HG03521 (cell line): Measurements from ENCODE around the gene MARS1.
"Not testable (repeated sequence)": the region's sequence is repeated elsewhere in the genome, so short reads cannot be mapped to it uniquely, and the experiment has no call there.

Source experiments
- ATAC-seq: cut with Tn5 transposase; IDR thresholded peaks from one replicate; pipeline ENCODE4 v1.9.1; 2021; ENCODE audit warnings: mild to moderate bottlenecking, moderate library complexity; ENCODE audit not compliant: unreplicated experiment

Gene MARS1

DNA sequence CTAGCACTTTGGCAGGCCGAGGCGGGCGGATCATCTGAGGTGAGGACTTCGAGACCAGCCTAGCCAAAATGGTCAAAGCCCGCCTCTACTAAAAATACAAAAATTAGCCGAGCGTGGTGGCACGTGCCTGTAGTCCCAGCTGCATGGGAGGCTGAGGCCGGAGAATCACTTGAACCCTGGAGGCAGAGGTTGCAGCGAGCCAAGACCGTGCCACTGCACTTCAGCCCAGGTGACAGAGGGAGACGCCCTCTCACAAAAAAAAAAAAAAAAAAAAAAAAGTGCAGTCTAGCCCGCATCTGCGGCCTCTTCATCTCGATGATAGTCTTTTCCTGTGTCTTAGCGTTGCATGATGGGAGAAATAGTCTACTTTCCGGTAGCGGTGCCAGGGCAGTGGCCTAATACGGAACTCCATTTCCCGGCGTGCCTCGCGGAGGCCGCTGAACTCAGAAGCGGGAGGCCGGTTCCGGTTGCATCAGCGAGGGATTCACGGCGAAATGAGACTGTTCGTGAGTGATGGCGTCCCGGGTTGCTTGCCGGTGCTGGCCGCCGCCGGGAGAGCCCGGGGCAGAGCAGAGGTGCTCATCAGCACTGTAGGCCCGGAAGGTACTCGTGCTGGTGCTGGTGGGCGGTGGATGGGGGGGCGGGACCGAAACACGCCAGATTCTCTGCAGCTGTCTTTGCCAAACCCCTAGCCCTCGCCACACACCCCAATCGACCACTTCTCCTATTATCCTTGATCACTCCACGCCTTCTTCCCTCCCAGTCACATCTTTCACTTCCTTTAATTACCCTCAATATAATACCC is at the start of gene MARS1:
TSS of gene MARS1 (plus strand) at position 472 of the 805 bp plus-strand sequence. CDS start at position 495, 23 bp downstream.
- peak; percentile 96 for ATAC-seq

DNA sequence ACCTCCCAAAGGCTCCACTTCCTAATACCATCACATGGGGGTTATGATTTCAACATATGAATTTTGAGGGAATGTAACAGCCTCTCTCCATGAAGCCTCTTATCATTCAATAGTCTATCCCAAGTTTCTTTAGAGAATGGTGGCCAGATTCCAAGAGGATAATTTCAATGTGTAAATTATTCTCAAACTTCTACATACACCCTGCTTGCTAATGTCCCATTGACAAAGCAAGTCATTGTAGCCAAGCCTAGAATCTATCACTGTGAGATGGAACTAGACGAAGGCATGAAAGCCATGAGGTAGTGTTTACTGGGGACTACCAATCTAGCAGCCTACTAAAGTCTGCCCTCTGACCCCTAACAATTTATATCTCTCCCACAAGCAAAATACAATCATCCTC is 49.5 kb upstream of the MARS1 start:
- ATAC-seq, result no peak

DNA sequence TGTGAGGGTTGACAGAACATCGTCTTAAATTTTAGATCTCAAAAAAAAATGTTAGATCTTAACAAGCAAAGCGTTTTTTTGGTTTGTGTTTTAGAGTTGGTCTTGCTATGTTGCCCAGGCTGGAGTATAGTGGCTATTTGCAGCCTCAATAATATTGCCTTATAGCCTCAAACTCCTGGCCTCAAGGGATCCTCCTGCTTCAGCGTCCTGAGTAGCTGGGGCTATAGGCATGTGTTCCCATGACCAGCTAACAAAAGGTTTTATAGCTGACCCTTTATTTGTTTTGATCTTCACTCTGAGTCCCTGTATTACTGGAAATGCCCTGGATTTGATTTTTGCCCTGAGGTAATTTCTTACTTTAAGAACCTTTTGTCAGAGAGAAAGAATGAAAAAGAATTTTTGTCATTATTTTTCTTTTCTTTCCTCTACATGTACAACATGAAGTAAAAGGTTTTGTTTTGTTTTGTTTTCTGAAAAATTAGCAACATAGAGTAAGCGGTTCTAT is 48.1 kb upstream of the MARS1 start:
- ATAC-seq, result no peak

DNA sequence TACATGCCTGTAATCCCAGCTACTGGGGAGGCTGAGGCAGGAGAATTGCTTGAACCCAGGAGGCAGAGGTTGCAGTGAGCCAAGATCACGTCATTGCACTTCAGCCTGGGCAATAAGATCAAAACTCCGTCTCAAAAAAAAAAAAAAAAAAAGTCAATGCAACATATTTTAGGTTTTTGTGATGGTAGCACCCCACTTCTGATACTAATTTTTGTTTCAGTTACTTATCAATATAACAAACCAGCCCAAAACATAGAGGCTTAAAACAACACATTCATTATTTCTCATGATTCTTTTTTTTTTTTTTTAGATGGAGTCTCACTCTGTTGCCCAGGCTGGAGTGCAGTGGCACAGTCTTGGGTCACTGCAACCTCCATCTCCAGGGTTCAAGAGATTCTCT is 46.5 kb upstream of the MARS1 start:
- not testable (repeated sequence) for ATAC-seq

DNA sequence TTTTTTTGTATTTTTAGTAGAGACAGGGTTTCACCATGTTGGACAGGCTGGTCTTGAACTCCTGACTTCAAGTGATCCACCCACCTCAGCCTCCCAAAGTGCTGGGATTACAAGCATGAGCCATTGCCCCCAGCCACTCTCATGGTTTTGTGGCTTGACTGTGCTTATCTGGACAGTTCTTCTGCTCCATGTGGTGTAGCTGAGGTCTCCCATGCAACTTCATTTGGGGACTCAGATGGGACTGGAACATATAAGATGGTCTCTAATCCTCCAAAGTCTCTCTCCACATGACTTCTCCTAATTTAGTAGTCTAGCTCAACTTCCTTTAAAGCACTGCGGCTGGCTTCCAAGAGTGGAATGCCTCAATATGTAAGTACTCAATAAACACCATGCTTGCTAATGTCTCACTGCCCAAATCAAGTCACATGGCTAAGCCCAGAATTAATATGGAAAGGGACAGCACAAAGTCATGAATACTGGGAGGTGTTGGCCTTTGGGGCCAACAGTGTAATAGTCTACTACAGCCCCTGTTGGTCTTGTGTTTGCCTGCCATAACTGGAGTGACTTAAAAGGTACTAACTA is 45.9 kb upstream of the MARS1 start:
- no peak for ATAC-seq

DNA sequence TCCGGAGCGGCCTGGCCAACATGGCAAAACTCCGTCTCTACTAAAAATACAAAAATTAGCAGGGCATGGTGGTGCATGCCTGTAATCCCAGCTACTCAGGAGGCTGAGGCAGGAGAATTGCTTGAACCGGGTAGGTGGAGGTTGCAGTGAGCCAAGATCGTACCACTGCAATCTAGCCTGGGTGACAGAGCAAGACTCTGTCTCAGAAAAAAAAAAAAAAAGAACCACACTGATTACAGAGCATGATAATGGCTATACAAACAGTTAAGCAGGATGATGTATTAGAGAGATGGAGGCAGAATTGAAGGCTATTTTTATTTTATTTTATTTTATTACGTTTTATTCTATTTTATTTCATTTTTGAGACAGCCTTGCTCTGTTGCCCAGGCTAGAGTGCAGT is 43.5 kb upstream of the MARS1 start:
- not testable (repeated sequence) for ATAC-seq

DNA sequence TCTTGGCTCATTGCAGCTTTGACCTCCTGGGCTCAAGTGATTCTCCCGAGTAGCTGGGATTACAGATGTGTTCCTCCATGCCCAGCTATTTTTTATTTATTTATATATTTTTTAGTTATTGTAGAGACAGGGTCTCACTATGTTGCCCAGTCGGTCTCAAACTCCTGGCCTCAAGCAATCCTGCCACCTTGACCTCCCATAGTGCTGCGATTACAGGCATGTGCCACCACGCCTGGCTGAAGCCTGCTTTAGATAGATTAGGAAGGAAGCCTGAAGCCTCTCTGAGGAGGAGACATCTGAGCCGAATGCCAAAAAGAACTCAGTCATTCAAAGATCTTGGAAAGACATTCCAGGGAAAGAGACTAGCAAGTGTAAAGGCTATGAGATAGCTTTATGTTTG is 43.1 kb upstream of the MARS1 start:
- no peak for ATAC-seq

DNA sequence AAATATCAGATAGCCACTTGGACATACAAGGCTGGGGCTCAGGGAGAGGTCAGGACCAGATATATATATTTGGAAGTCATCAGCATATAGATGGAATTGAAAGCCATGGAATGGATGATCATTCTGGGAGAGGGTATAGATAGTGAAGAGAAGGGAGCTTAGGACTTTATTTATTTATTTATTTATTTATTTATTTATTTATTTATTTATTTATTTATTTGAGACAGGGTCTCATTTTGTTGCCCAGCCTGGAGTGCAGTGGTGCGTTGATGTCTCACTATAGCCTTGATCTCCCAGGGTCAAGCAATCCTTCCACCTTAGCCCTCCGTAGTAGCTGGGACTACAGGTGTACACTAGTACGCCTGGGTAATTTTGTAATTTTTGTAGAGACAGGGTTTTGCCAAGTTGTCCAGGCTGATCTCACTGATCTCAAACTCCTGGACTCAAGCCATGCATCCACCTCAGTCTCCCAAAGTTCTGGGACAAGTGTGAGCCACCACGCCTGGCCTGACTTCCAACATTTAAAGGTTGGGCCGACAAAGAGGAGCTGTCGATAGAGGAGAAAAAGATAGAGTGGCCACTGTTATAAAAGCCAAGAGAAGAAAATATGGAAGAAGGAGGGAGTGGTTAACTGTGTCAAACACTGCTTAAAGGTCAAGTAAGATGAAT is 41.4 kb upstream of the MARS1 start:
- ATAC-seq, result no peak

DNA sequence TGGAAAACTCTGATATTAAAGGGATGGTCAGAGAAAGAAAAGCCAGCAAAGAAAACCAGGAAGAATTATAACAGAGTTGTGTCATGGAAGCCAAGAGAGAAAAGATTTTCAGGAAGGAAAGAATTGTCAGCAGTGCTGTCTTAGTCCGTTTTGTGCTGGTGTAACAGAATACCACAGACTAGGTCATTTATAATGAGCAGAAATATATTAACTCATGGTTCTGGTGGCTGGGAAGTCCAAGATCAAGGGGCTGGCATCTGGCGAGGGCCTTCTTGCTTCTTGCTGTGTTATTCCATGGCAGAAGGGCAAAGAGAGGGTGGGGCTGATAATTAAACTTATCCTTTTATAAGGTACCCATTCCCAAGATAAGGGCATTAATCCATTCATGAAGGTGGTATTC is 39.2 kb upstream of the MARS1 start:
- no peak for ATAC-seq

DNA sequence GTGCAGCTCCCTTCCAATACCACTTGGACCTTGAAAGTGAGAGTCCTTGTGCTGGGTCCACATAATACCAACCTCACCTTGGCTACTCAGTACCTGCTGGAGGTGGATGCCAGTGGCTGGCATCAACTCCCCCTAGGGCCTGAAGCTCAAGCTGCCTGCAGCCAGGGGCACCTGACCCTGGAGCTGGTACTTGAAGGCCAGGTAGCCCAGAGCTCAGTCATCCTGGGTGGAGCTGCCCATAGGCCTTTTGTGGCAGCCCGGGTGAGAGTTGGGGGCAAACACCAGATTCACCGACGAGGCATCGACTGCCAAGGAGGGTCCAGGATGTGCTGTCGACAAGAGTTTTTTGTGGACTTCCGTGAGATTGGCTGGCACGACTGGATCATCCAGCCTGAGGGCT is 38.5 kb upstream of the MARS1 start:
- no peak for ATAC-seq

DNA sequence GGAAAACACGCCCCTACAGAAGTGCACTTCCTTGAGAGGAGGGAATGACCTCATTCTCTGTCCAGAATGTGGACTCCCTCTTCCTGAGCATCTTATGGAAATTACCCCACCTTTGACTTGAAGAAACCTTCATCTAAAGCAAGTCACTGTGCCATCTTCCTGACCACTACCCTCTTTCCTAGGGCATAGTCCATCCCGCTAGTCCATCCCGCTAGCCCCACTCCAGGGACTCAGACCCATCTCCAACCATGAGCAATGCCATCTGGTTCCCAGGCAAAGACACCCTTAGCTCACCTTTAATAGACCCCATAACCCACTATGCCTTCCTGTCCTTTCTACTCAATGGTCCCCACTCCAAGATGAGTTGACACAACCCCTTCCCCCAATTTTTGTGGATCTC is 37.8 kb upstream of the MARS1 start:
- ATAC-seq, result no peak

DNA sequence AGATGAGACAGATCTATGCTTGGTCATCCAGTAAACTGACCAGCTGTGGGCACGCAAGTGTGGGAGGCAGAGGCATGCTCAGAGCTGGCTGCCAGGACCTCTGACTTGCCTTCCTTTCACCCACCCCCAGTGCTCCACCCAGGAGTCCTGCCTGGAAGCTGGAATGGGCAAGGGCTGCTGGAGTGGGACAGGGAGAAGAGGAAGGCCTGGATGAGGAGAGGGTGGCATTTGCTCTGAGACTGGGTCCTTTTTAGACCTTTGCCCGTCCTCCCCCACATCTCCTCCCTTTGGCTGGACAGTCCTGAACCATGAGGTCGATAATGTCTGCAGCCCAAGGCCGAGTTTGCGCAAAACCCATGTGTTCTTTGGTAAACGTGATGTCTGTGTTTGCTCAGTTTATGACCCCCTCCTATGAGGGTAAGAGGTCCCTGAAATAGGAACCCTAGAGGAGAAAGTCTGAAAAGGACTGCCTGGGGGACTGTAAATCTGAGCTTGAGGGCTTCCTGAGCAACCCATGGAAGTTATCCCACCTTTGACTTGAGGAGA is 36.6 kb upstream of the MARS1 start:
- ATAC-seq, result no peak

DNA sequence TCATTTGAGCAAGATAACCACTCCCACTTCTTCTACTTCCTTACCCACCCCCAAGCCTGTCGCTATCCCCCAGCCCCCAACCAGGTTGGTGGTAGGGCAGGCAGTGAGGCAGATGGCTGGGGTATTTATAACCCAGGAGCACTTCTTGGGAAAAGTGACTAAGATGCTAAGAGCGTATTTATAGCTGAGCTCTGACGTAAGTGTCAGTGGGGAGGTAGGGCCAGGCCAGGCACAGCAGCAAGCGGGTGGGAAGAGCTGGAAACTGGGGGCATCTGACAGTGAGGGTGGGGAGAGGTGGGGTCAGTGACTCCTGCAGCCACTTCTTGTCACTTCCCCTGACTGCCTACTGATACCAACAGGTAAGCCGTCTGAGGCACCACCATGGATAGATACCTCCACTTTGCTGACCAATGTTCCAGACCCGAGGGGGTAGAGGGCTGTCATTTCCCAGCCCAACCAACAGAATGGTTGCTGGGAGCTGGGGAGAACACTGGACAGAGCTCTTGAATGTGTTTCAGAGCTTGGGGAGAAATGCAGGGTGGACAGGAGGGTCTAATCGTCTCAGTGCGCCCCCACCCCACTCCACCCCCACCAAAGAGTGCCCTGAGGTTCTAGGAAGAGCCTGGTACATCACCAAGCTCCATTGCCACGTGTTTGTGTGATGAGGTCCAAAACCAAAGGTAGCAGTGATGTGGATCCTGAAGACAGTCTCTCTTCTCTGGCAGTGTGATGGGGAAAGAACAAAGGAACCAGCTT is 35.5 kb upstream of the MARS1 start:
- ATAC-seq, result no peak

DNA sequence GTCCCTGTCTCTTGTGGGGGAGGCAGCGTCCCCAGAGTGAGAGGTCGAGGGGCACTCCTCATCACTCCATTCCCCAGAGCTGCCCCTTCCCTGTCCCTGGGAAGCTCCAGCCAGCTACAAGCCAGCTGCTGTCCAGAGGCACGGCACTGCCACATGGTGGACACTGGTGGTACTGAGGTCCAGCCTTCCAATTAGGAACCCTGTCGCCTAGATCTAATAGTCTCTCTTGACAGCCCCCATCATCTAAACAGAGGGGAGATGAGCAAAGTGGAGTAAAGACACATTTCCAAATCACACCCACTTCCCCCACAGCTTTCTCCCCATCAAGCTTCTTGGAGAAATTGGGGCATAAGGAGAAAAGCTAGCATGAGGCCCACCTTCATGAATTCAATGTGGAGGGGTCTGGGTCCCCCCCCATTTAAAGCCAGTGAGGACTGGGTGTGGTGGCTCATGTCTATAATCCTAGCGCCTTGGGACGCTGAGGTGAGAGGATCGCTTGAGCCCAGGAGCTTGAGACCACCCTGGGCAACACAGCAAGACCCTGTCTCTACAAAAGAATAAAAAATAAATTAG is 34.8 kb upstream of the MARS1 start:
- peak; percentile 42 for ATAC-seq

DNA sequence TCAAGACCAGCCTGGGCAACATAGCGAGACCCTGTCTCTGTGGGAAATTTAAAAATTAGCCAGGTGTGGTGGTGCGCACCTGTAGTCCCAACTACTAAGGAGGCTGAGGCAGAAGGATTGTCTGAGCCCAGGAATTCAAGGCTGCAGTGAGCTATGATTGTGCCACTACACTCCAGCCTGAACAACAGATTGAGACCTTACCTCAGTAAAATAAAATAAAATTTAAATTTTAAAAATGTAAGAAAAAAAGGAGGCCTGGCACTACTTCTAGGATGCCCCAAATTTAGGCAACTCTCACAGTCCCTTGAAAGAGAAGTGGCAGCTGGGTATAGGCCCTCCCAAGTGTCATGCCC is 33.7 kb upstream of the MARS1 start:
- no peak for ATAC-seq

DNA sequence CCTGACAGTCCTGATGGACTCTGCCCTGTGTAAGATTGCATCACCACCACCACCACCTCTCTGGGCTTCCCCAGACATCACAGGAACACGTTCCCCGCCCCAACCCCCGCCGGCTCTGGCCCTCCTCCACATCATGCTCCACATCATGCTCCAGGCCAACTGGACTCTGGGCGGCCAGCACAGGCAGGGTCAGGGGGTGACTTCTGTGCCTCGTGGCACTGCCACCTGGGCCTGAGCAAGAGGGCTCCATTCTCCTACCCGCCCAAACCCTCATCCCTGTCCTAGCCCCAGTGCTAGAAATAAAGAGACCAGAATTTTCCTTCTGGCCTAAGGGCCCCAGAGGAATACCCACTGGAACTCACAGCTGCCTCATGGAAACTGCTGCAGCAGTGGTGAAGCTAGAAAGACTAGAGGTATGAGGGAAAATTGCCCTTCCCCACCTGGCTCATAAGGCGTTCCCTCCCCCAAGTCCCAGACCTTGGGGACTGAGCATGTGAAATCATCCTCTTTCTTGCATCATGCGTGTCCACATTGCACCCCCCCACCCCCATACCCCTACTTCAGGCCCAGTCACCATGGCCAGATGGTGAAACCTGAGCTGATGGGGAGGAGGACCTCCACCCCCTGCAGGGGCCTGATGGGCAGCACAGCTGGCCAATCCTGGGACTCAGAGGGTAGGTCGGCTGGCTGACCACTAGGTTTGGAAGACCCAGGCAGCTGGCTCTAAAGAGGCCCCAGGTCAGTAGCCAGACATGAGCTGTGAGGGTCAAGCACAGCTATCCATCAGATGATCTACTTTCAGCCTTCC is 33.1 kb upstream of the MARS1 start, which contains the start of gene INHBE:
TSS of gene INHBE (plus strand) at position 742 of the 808 bp plus-strand sequence. CDS start 230 bp downstream, outside the sequence.
- no peak for ATAC-seq

DNA sequence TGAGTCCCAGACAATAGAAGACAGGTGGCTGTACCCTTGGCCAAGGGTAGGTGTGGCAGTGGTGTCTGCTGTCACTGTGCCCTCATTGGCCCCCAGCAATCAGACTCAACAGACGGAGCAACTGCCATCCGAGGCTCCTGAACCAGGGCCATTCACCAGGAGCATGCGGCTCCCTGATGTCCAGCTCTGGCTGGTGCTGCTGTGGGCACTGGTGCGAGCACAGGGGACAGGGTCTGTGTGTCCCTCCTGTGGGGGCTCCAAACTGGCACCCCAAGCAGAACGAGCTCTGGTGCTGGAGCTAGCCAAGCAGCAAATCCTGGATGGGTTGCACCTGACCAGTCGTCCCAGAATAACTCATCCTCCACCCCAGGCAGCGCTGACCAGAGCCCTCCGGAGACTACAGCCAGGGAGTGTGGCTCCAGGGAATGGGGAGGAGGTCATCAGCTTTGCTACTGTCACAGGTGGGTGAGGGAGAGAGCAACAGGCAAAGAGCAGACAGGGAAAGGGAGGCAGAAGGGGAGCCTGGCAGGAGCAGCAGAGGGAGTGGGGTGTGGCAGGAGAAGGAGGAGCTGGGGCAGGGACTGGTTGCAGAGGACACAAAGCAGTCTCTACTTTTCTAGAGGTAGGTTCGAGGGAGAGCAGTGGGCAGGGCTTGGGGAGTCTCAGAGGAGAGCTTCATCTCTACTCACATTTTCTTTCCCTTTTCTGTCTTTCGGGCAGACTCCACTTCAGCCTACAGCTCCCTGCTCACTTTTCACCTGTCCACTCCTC is 32.3 kb upstream of the MARS1 start:
- no peak for ATAC-seq

DNA sequence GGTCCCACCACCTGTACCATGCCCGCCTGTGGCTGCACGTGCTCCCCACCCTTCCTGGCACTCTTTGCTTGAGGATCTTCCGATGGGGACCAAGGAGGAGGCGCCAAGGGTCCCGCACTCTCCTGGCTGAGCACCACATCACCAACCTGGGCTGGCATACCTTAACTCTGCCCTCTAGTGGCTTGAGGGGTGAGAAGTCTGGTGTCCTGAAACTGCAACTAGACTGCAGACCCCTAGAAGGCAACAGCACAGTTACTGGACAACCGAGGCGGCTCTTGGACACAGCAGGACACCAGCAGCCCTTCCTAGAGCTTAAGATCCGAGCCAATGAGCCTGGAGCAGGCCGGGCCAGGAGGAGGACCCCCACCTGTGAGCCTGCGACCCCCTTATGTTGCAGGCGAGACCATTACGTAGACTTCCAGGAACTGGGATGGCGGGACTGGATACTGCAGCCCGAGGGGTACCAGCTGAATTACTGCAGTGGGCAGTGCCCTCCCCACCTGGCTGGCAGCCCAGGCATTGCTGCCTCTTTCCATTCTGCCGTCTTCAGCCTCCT is 31.6 kb upstream of the MARS1 start:
- ATAC-seq, result no peak
